ENCODE measurements around the gene KANSL3.

DNA sequence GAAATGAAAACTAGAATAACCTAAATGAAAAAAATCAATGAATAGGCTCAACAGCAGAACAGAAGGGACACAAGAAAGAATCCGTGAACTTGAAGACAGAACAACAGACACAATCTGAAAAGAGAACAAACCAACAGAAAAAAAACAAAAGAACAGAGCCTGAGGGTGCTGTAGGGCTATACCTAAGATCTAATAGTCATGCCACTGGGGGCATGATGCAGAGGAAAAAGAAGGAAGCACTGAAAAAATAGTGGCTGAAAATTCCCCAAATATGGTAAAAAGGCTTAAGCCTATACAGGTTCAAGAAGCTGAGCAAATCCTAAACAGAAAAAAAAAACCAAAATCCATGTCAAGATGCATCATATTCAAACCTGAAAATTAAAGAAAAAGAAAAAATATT is 50.3 kb downstream of the KANSL3 start:
- TF ChIP-seq GATA3 (IDR thresholded peaks at IDR 0.05; ENCODE audit: low read depth, low read length): no peak
- no peak for TF ChIP-seq GATA2 (IDR thresholded peaks at IDR 0.05; ENCODE audit: low read depth, low read length)
